Measurements from ENCODE around the gene RIC8B.

Gene RIC8B

DNA sequence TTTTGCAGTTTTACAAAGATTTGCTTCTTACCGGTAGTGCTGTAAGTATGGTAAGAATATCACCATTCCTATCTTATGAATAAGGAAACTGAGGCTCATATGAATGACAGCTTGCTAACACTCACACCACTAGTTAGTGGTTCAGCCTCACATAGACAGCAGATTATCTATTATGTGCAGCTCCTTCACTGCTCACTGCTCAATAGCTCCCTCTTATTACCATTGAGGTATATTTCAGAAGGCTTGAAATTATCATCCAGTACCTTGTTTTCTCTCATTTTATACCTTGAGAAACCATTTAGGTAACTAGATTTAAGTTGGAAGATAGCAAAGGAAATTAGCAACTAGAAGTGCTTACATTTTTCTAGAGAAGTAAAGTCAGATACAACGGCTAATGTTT is 15.5 kb downstream of the RIC8B start:
- no peak overlapping the region for H3K4me3 ChIP-seq (ENCODE audit: insufficient read depth in 1 of 2, low read depth in 1 of 2, low read length in 2 of 2)
- H2AK5ac ChIP-seq (ENCODE audit: low read length, severe bottlenecking), result no peak overlapping the region
- no peak overlapping the region for H3K18ac ChIP-seq (ENCODE audit: low read depth in 1 of 2, low read length in 2 of 2)
- H2BK5ac ChIP-seq (ENCODE audit: low read depth, low read length, poor library complexity, severe bottlenecking), result no peak overlapping the region
- H3K27ac ChIP-seq (ENCODE audit: low read length, poor library complexity, severe bottlenecking), result no peak overlapping the region
- DNase-seq, result no peak
- H3K23ac ChIP-seq (ENCODE audit: low read length in 2 of 2), result no peak overlapping the region
- H3K36me3 ChIP-seq (ENCODE audit: control insufficient read depth in 1 of 2, insufficient read depth in 2 of 2, low read depth in 1 of 2, low read length in 2 of 2), result peaks cover 14 to 54% of the 10 kb centered on the region in 2 experiments
- H3K79me1 ChIP-seq (replicated peaks; ENCODE audit: low read length, poor library complexity, severe bottlenecking), result peaks cover 14% of the 10 kb centered on the region
- H4K8ac ChIP-seq (ENCODE audit: low read length), result no peak overlapping the region
- H2BK120ac ChIP-seq (ENCODE audit: low read depth, low read length), result no peak overlapping the region
- H2BK12ac ChIP-seq (ENCODE audit: low read length in 2 of 2), result no peak overlapping the region
- H4K91ac ChIP-seq (ENCODE audit: low read length), result no peak overlapping the region
- H3K4ac ChIP-seq (ENCODE audit: low read depth in 1 of 2, low read length in 2 of 2), result no peak overlapping the region
- H3K27me3 ChIP-seq (ENCODE audit: control insufficient read depth in 1 of 2, insufficient read depth in 1 of 2, low read length in 2 of 2), result no peaks in the 10 kb centered on the region
- no peak overlapping the region for H3K9ac ChIP-seq (ENCODE audit: low read length)
- H2BK15ac ChIP-seq (ENCODE audit: low read depth, poor library complexity, severe bottlenecking), result no peak overlapping the region
- WGBS, result 83% methylated on average over 1 of the region's 2 CpGs
- no peak overlapping the region for H3K14ac ChIP-seq (ENCODE audit: low read length in 2 of 2)
- H3K4me1 ChIP-seq (ENCODE audit: control insufficient read depth, insufficient read depth, low read depth, low read length), result no peaks in the 10 kb centered on the region
- H3K4me2 ChIP-seq (ENCODE audit: low read length, poor library complexity, severe bottlenecking), result no peak overlapping the region
- H2AFZ ChIP-seq (ENCODE audit: low read depth, low read length), result no peak overlapping the region
- peaks cover 6% of the 10 kb centered on the region for H3K9me3 ChIP-seq (ENCODE audit: control insufficient read depth, low read length)

DNA sequence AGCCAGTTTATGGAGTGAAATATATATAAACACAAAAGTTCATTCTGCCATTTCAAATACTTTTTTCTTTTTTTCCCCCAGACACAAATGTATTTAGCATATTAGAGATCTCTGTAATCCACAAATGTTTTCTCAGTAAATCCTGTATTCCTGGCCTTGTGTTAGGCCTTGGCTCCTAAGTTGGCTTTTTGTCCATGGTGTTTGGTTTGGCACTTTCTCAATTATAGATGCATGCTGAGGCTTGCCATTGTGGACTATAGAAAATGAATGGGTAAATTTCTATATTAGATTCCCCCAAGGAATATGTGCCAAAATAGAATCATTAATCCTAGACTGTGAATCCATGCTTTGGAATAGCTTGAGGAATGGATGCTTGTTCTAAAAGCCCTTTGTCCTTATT is 17.0 kb downstream of the RIC8B start:
- Histone ChIP-seq H3K4me2 (ENCODE audit: low read length, poor library complexity, severe bottlenecking) (no peak overlapping the region), H2AFZ (ENCODE audit: low read depth, low read length) (no peak overlapping the region), H3K27me3 (ENCODE audit: control insufficient read depth in 1 of 2, insufficient read depth in 1 of 2, low read length in 2 of 2) (no peaks in the 10 kb centered on the region), H3K4me3 (ENCODE audit: insufficient read depth in 1 of 2, low read depth in 1 of 2, low read length in 2 of 2) (no peak overlapping the region), H3K79me1 (replicated peaks; ENCODE audit: low read length, poor library complexity, severe bottlenecking) (peaks cover 12% of the 10 kb centered on the region), H3K36me3 (ENCODE audit: control insufficient read depth in 1 of 2, insufficient read depth in 2 of 2, low read depth in 1 of 2, low read length in 2 of 2) (peaks cover 14 to 47% of the 10 kb centered on the region in 2 experiments), H3K18ac (ENCODE audit: low read depth in 1 of 2, low read length in 2 of 2) (no peak overlapping the region), H2BK12ac (ENCODE audit: low read length in 2 of 2) (no peak overlapping the region), H3K14ac (ENCODE audit: low read length in 2 of 2) (no peak overlapping the region), H2BK120ac (ENCODE audit: low read depth, low read length) (no peak overlapping the region), H2BK15ac (ENCODE audit: low read depth, poor library complexity, severe bottlenecking) (no peak overlapping the region), H3K9me3 (ENCODE audit: control insufficient read depth, low read length) (peaks cover 6% of the 10 kb centered on the region), H3K4me1 (ENCODE audit: control insufficient read depth, insufficient read depth, low read depth, low read length) (no peaks in the 10 kb centered on the region), H3K9ac (ENCODE audit: low read length) (no peak overlapping the region), H2AK5ac (ENCODE audit: low read length, severe bottlenecking) (no peak overlapping the region), H3K4ac (ENCODE audit: low read depth in 1 of 2, low read length in 2 of 2) (no peak overlapping the region), H3K23ac (ENCODE audit: low read length in 2 of 2) (no peak overlapping the region), H4K91ac (ENCODE audit: low read length) (no peak overlapping the region), H3K27ac (ENCODE audit: low read length, poor library complexity, severe bottlenecking) (no peak overlapping the region), H2BK5ac (ENCODE audit: low read depth, low read length, poor library complexity, severe bottlenecking) (no peak overlapping the region), H4K8ac (ENCODE audit: low read length) (no peak overlapping the region)
- no peak for DNase-seq

DNA sequence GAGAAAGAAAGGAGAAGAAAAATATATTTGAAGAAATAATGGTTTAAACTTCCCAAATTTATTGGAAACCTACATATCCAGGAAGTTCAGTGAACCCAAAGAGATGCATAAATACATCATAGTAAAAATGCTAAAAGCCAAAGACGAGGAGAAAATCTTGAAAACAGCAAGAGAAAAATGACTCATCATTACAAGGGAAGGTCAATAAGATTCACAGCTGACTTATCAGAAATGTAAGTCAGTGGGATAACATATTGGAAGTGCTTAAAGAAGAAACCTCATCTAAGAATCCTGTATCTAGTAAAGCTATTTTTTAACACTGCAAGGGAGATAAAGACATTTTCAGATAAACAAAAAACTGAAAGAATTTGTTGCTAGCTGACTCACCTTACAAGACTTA is 19.9 kb downstream of the RIC8B start:
- DNase-seq, result peak; percentile 21
- Histone ChIP-seq H3K9ac (ENCODE audit: low read length) (no peak overlapping the region), H2AK5ac (ENCODE audit: low read length, severe bottlenecking) (no peak overlapping the region), H3K18ac (ENCODE audit: low read depth in 1 of 2, low read length in 2 of 2) (no peak overlapping the region), H3K9me3 (ENCODE audit: control insufficient read depth, low read length) (peaks cover 6% of the 10 kb centered on the region), H2AFZ (ENCODE audit: low read depth, low read length) (no peak overlapping the region), H4K91ac (ENCODE audit: low read length) (no peak overlapping the region), H2BK5ac (ENCODE audit: low read depth, low read length, poor library complexity, severe bottlenecking) (no peak overlapping the region), H2BK15ac (ENCODE audit: low read depth, poor library complexity, severe bottlenecking) (no peak overlapping the region), H3K4me1 (ENCODE audit: control insufficient read depth, insufficient read depth, low read depth, low read length) (no peaks in the 10 kb centered on the region), H3K4ac (ENCODE audit: low read depth in 1 of 2, low read length in 2 of 2) (no peak overlapping the region), H3K4me3 (ENCODE audit: insufficient read depth in 1 of 2, low read depth in 1 of 2, low read length in 2 of 2) (no peak overlapping the region), H3K14ac (ENCODE audit: low read length in 2 of 2) (no peak overlapping the region), H3K27ac (ENCODE audit: low read length, poor library complexity, severe bottlenecking) (no peak overlapping the region), H3K36me3 (ENCODE audit: control insufficient read depth in 1 of 2, insufficient read depth in 2 of 2, low read depth in 1 of 2, low read length in 2 of 2) (peaks cover 5 to 39% of the 10 kb centered on the region in 2 experiments), H3K4me2 (ENCODE audit: low read length, poor library complexity, severe bottlenecking) (no peak overlapping the region), H3K79me1 (replicated peaks; ENCODE audit: low read length, poor library complexity, severe bottlenecking) (peaks cover 16% of the 10 kb centered on the region), H3K27me3 (ENCODE audit: control insufficient read depth in 1 of 2, insufficient read depth in 1 of 2, low read length in 2 of 2) (no peaks in the 10 kb centered on the region), H2BK12ac (ENCODE audit: low read length in 2 of 2) (no peak overlapping the region), H4K8ac (ENCODE audit: low read length) (no peak overlapping the region), H3K23ac (ENCODE audit: low read length in 2 of 2) (no peak overlapping the region), H2BK120ac (ENCODE audit: low read depth, low read length) (no peak overlapping the region)
- WGBS, result no CpG with 5 or more reads among the region's 1 CpG

DNA sequence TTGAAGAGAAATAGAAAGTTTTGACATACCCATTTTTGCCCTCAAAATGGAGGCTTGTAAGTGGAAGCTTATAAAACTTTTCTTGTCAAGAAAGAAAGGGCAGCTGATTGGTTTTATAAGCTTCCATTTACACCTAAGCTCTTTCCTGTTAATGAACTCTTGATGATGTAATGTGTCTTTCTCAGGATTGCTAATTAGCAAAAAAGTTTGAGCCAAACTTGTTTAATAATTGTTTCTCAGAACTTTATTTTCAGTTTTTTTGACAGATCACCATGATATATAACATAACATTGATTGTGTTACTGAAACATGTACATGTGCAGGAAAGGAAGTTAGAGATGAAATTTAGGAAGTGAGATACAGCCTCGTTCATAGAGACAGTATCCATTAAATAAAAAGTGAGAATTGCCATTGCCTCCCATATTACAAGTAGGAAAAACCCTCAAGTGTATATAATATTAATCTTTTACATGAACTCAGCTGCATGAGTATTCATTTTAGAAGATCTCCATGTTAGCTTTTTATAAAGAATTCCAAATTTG is 26.8 kb downstream of the RIC8B start:
- no peak for DNase-seq
- H2BK120ac ChIP-seq (ENCODE audit: low read depth, low read length), result no peak overlapping the region
- H3K9me3 ChIP-seq (ENCODE audit: control insufficient read depth, low read length), result no peaks in the 10 kb centered on the region
- no peak overlapping the region for H4K8ac ChIP-seq (ENCODE audit: low read length)
- H3K4me2 ChIP-seq (ENCODE audit: low read length, poor library complexity, severe bottlenecking), result no peak overlapping the region
- no peaks in the 10 kb centered on the region for H3K4me1 ChIP-seq (ENCODE audit: control insufficient read depth, insufficient read depth, low read depth, low read length)
- H3K4ac ChIP-seq (ENCODE audit: low read depth in 1 of 2, low read length in 2 of 2), result no peak overlapping the region
- no peak overlapping the region for H3K18ac ChIP-seq (ENCODE audit: low read depth in 1 of 2, low read length in 2 of 2)
- no peak overlapping the region for H2AFZ ChIP-seq (ENCODE audit: low read depth, low read length)
- no peak overlapping the region for H3K27ac ChIP-seq (ENCODE audit: low read length, poor library complexity, severe bottlenecking)
- H3K27me3 ChIP-seq (ENCODE audit: control insufficient read depth in 1 of 2, insufficient read depth in 1 of 2, low read length in 2 of 2), result no peaks in the 10 kb centered on the region
- H2AK5ac ChIP-seq (ENCODE audit: low read length, severe bottlenecking), result no peak overlapping the region
- H4K91ac ChIP-seq (ENCODE audit: low read length), result no peak overlapping the region
- no peak overlapping the region for H2BK15ac ChIP-seq (ENCODE audit: low read depth, poor library complexity, severe bottlenecking)
- peaks cover 7 to 30% of the 10 kb centered on the region in 2 experiments for H3K36me3 ChIP-seq (ENCODE audit: control insufficient read depth in 1 of 2, insufficient read depth in 2 of 2, low read depth in 1 of 2, low read length in 2 of 2)
- no peak overlapping the region for H3K14ac ChIP-seq (ENCODE audit: low read length in 2 of 2)
- no peak overlapping the region for H2BK5ac ChIP-seq (ENCODE audit: low read depth, low read length, poor library complexity, severe bottlenecking)
- no peak overlapping the region for H3K4me3 ChIP-seq (ENCODE audit: insufficient read depth in 1 of 2, low read depth in 1 of 2, low read length in 2 of 2)
- H3K9ac ChIP-seq (ENCODE audit: low read length), result no peak overlapping the region
- no peak overlapping the region for H3K23ac ChIP-seq (ENCODE audit: low read length in 2 of 2)
- H2BK12ac ChIP-seq (ENCODE audit: low read length in 2 of 2), result no peak overlapping the region
- no CpG with 5 or more reads among the region's 1 CpG for WGBS
- H3K79me1 ChIP-seq (replicated peaks; ENCODE audit: low read length, poor library complexity, severe bottlenecking), result peaks cover 16% of the 10 kb centered on the region

All from mesenchymal stem cell (in vitro differentiated cells and primary cell).